GM06990 (cell line): ENCODE measurements around the gene PCNT.

Source experiments
- DNase-seq: peaks from one replicate; pipeline ENCODE4 v3.0.0-alpha.2; 2011; ENCODE audit not compliant: insufficient read length; ENCODE audit errors: extremely low read depth
- H3K27me3 ChIP-seq: replicated peaks from 2 replicates; pipeline ENCODE4 v1.6.0; 2011; ENCODE audit warnings: low read length; ENCODE audit not compliant: control insufficient read depth, insufficient read depth
- H3K36me3 ChIP-seq: 2 replicates; pipeline ENCODE4 v1.5.1; 2011; ENCODE audit warnings: low read length; ENCODE audit not compliant: control insufficient read depth, insufficient read depth
- H3K4me3 ChIP-seq: replicated peaks from 2 replicates; pipeline ENCODE4 v1.5.1; 2011; ENCODE audit warnings: low read depth, mild to moderate bottlenecking, control low read depth, low read length
- TF ChIP-seq, protein P1 (sequence below): IDR thresholded peaks from 2 replicates; pipeline ENCODE4 v1.5.1; 2011; ENCODE audit warnings: low read length, control low read depth, mild to moderate bottlenecking, inconsistent platforms; ENCODE audit not compliant: insufficient read depth, poor library complexity, severe bottlenecking

PCNT gene

DNA sequence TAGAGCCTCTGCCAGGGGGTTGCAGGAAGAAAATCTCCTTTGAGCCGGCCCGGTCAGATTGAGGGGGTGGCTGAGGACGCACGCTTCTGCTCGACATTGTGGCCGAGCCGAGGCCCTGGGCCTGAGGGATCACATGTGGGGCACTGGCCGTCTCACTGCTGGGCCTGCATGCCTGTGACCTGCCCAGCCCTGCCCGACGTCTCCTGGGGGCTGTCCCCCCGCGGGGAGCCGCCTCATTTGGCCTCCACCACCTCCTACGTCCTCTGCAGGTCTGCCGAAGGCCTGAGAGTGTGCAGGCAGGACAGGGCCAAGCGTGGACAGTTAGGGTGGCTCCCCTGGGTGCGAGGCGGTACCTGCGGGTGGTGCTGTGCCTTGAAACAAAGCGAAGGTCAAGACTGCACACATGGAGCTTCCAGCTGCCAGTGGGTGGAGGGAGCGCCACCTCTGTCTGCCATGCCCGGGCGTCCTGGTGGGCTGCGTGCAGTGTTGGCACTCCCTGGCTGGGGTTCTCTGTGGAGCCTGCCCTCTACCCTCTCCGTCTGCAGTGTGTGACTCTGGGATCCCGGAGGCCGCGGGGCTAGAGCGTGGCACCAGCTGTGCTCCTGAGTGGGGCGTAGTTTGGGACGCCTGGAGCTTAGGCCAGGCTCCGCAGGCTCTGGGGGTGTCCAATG lies 51.7 kb downstream of the PCNT start:
- peaks cover 9% of the 10 kb centered on the region for H3K36me3 ChIP-seq
- H3K27me3 ChIP-seq = no peaks in the 10 kb centered on the region
- H3K4me3 ChIP-seq = no peak overlapping the region
- no peak for DNase-seq
- TF ChIP-seq, protein P1, sequence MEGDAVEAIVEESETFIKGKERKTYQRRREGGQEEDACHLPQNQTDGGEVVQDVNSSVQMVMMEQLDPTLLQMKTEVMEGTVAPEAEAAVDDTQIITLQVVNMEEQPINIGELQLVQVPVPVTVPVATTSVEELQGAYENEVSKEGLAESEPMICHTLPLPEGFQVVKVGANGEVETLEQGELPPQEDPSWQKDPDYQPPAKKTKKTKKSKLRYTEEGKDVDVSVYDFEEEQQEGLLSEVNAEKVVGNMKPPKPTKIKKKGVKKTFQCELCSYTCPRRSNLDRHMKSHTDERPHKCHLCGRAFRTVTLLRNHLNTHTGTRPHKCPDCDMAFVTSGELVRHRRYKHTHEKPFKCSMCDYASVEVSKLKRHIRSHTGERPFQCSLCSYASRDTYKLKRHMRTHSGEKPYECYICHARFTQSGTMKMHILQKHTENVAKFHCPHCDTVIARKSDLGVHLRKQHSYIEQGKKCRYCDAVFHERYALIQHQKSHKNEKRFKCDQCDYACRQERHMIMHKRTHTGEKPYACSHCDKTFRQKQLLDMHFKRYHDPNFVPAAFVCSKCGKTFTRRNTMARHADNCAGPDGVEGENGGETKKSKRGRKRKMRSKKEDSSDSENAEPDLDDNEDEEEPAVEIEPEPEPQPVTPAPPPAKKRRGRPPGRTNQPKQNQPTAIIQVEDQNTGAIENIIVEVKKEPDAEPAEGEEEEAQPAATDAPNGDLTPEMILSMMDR = no peak

DNA sequence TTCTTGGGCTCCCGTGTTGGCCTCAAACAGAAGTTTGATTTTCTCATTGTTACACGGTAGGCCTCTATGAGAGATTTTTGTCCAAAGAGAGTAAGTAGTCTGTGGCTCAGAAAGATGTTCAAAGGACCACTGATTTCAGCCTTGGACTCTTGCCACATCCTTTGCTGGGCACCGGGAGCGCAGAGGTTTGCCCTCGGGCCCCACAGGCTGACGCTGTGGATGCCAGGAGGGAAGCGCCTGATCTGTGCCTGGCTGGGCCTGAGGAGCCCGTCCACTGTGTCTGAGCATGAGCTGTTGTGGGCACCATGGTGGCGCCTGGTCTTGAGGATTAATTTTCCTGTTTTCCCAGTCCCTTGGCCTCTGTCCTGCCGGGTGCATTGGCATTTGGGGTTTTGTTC lies 52.3 kb downstream of the PCNT start:
- Histone ChIP-seq H3K27me3 (no peaks in the 10 kb centered on the region), H3K36me3 (peaks cover 9% of the 10 kb centered on the region), H3K4me3 (no peak overlapping the region)
- no peak for DNase-seq
- TF ChIP-seq, protein P1 = no peak

DNA sequence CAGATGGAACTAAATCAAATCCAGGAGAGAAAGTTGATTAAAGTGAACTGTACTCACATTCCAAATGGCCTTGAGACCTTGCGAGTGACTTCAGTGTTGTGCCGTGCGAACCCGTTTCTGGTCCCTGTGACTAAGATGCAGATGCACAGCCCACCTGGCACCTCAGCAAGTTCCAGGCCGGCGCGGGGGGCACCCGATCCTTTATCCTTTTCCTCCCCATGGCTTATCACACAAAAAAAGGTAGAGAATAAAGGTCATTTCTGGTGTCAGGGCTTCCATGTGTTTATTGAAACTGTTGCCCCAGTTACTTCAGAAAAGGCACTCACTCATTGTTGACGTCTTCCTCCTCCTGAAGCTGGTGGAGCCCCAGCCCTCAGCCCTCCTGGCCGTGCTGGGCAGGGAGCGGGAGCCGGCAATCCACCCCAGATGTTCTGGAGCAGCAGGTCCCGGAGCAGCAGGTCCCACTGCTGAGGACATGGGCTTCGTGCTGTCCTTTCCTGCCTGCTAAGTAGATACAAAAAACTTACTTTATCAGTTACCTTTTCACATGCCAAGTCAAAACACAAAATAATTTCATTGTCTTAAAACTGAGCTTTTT lies 53.0 kb downstream of the PCNT start:
- H3K36me3 ChIP-seq = peaks cover 6% of the 10 kb centered on the region
- H3K4me3 ChIP-seq = no peak overlapping the region
- H3K27me3 ChIP-seq = no peaks in the 10 kb centered on the region
- DNase-seq = no peak
- TF ChIP-seq, protein P1 = no peak

DNA sequence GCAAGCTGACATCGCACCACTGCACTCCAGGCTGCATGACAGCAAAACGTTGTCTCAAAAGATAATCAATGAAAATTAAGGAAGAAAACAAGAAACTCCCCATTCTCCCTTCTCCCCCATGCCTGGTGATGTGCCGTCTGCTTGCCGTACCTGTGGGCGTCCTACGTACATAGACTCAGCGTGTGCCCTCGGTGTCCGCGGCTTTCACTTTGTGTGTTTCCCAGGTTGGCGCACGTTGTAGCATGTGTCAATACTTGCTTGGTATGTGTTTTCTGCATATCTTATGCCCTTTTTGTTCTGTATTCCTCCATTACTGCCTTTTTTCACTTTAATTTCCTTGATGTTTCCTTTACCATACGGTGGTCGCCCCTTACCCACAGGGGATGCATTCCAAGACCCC lies 53.8 kb downstream of the PCNT start:
- no peak for DNase-seq
- no peak overlapping the region for H3K4me3 ChIP-seq
- peaks cover 6% of the 10 kb centered on the region for H3K36me3 ChIP-seq
- TF ChIP-seq, protein P1 = no peak
- no peaks in the 10 kb centered on the region for H3K27me3 ChIP-seq

DNA sequence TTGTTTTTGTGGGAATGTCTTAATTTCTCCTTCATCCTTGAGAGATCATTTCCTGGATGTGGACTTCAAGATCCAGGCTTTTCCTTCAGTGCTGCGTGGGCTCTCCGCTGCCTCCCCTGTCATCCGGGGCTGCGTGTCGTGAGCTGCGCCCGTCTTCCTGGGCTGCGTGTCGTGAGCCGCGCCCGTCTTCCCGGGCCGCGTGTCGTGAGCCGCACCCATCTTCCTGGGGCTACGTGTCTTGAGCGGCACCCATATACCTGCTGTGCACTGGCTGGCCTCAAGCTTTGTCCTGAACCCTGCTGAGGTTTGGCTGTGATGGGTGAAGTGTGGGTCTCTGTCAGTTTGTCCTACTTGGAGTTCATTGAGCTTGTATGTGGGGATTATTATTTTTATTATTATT lies 55.1 kb downstream of the PCNT start:
- Histone ChIP-seq H3K27me3 (no peaks in the 10 kb centered on the region), H3K36me3 (peaks cover 6% of the 10 kb centered on the region), H3K4me3 (no peak overlapping the region)
- no peak for DNase-seq
- TF ChIP-seq, protein P1 = no peak
